SH-SY5Y (cell line): ENCODE data around the gene VAMP4.

Experiments used
- GATA2 ChIP-seq: IDR thresholded peaks from 2 replicates; pipeline ENCODE4 v1.6.1; 2011; ENCODE audit warnings: mild to moderate bottlenecking, low read depth, low read length
- GATA3 ChIP-seq: IDR thresholded peaks from 2 replicates; pipeline ENCODE4 v1.6.1; 2011; ENCODE audit warnings: low read depth, mild to moderate bottlenecking, low read length, moderate library complexity

DNA sequence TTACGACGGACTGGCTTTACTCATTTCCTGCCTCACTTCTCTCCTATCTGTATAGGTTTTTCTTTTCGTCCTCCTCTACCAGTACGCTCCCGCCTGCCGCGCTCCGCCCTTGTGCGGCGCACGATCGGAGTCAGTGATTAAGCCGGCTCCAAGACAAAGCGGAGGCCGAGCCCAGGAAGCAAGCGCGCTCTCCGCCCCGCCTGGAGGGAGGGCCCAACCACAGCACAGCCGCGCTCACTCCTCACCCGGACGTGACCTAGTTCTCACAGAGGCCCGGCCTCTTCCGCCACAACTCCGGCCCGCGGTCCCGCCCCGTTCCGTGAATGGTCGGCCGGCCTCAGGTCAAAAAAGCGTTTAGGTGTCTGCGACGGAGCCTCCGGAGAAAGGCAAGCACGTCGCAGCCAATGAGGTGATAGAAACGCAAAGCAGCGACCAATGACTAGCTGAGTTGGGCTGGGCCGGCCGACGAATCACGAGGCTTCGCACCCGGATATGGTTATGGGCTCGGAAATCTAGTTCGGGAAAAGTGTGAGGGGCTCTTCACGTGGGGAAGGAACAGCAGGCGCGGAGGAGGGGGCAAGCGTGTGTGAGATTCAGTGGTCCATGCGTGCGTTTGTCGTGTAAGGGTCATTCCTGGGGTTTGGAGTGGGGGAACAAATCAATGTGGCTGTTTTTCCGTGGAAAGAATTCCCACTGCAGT, 39.5 kb upstream of the VAMP4 start, which contains the start of gene METTL13:
- TF ChIP-seq GATA2, result peak; percentile 94
- TF ChIP-seq GATA3, result no peak
